ENCODE data around the gene SORBS1.

The SORBS1 gene

DNA sequence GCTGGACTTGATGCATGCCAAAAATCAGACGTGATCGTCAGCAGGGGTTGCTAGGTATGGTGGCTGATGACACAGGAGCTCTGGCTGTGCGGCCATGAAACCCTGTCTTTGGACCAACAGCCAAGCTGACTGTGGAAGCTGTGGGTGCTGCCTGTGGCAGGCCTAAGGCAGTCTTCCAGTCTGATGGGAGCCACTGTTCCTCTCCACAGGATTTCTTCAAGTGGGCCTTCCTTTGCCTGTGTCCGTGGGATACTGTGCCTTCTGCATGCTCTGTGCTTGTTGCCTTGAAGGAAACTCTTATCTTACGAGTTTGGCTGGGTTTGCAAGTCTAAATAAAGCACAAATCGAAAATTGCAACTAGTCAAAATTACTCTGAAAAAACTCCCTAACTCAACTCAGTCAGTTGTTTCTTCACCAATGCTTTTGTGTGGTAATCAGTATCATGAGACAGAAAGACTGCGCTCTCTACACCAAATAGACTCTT, 168.4 kb downstream of the SORBS1 start:
- no peak for DNase-seq (ENCODE audit: low read depth in 2 of 2, low spot score in 1 of 2)

DNA sequence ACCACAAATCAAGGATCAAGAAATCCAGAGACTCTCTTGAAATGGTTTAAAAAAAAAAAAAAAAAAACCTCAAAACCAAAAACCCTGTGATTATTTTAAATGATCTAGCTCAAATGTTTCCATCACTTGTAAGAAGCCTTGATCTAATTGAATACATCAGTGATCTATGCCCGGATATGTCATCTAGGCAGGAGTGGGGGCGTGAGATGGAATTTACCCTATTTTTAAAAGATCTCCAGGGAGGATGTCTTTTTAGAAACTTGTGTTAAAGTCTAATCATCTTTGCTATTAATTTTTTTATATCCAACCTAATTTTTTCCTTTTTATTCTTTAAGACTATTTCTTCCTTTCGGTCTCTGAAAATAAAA, 169.0 kb downstream of the SORBS1 start:
- no peak for DNase-seq (ENCODE audit: low read depth in 2 of 2, low spot score in 1 of 2)

DNA sequence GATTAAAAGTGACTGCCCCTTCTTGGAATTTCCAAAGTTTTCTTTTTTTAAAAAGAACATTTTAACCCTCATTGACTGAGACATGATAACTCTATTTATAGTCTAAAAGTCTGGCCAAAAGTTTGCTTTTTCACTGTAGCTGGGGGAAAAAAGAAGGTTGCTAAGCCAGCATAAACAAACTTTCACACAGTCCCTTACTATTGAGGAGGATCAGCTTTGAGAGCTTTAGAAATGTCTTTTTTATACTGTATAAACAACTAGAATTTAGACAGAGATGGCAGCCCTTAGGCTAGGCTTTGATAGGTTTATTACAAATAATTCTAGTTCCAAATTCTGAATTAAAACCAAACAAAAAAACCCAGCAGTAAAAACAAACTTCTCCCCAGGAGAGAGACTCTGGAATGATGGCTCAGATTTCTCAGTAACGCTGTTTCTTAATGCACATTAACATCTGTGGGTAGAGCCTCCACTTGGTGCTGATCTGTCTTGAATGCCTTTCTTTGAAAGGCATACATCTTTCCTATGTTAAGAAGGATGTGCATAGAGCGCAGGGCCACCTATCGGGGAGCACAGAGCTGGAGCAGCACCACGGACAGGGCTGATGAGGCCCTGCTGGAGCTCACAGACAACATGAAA, 169.5 kb downstream of the SORBS1 start:
- DNase-seq (ENCODE audit: low read depth in 2 of 2, low spot score in 1 of 2) = no peak

DNA sequence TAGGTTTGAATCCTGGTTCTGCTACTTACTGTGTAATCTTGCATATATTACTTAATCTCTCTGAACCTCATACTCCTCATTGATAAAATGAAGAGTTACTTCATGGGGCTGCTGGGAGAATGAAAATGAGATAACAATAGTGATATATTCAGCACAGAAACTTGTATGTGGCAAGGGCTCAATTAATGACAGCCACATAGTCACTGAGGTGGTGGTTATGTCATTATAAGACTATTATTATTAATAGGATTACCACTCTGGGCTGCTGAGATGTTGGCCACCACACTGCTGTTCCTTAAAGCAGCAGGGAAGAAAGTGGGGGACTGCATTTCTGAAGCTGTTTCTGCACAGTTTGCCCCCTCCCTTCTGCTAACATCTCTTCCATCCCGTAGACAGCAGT, 170.0 kb downstream of the SORBS1 start:
- DNase-seq (ENCODE audit: low read depth in 2 of 2, low spot score in 1 of 2) = no peak

DNA sequence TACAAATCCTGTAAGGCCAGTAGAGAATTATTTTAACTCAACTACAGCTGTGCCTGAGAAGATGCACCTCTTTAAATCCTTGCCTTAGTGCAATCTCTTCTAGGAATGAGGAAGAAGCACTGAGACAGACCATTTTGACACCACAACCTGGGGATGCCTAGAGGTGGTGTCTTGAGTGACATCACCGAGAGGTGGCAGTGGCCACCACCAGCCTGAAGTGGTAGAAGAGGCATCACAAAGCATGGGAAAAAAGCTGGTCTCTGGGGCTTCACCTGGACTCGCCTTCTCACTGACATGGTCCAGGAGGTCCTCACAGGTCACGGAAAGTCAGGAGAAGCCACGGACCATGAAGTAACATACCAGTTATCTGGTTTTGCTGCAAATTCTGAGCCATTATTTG, 171.2 kb downstream of the SORBS1 start:
- DNase-seq (ENCODE audit: low read depth in 2 of 2, low spot score in 1 of 2) = no peak

DNA sequence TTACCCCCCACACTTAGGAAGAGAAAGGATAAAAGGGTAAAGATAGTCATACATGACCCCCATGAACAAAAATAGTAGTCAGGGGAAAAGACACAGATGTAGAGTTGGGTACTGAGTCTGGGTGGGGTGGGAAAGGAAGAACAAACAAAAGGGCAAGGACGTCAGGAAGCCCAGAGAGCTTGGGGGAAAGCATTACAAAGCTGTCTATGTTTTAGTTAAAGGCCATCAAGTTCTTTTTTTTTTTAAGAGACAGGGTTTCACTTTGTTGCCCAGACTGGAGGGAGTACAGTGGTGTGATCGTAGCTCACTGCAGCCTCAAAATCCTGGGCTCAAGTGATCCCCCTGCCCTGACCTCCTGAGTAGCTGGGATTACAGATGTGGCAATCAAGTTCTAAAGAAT, 172.0 kb downstream of the SORBS1 start:
- no peak for DNase-seq (ENCODE audit: low read depth in 2 of 2, low spot score in 1 of 2)

DNA sequence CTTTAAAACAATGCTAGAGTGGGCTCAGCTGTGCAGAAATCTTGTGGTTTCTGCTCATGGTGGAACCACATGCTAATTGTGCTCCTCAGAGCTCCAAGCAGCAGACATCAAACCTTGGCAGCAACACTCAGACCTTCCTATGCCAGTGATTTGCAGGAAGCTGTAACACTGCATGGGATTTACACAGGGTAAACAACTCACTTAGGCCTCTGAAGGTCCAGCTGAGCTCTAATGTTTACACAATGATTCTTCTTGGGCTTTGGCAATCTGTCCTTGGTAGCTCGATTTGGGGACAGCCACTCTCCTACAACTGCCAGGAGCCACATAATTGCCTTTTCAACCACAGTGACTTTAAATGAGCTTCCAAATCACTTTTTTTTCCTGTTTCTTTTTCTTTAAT, 172.6 kb downstream of the SORBS1 start:
- no peak for DNase-seq (ENCODE audit: low read depth in 2 of 2, low spot score in 1 of 2)

DNA sequence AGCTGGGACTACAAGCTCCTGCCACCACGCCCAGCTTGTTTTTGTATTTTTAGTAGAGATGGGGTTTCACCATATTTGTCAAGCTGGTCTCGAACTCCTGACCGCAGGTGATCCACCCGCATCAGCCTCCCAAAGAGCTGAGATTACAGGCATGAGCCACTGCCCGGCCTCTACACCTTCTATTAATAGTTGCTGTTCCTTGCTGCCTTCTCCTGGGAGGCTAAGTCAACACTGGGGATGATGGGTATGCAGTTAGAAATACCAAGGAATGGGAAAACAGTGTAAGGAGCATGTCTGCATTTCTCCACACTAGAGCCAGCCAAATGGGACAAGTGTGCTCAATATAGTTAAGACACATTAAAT, 173.1 kb downstream of the SORBS1 start:
- no peak for DNase-seq (ENCODE audit: low read depth in 2 of 2, low spot score in 1 of 2)

DNA sequence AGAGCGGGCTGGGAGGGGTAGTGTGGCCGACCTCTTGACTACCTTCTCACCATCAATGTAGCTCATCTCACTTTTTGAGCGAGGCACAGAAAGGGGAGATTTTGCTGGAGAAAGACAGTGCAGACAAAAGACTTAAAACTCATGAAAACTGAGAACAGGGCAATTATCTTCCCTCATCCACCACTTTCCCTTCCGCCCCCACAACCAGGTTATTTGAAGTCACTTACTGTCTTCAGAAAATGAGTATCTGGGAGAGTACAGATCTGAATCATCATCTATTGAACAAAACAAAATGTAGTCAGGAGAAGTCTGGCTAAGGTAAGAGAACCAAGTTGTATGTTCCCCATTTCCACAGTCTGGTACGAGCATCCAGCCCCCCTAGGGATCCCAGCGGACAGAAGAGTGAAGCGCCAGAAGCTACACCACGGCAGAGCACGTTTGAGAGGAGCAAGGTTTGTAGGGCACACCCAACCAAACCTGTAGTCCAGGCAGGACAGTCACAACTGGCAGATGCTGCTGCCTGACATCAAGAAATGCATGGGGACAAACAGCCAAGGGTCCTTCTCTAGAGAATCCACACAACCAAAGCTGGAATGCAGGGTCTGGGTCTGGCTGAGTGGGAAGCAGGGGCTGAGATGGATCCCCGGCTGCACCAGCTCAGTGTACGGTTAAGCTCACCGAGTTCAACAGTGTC, 177.0 kb downstream of the SORBS1 start:
- DNase-seq (ENCODE audit: low read depth in 2 of 2, low spot score in 1 of 2) = no peak

DNA sequence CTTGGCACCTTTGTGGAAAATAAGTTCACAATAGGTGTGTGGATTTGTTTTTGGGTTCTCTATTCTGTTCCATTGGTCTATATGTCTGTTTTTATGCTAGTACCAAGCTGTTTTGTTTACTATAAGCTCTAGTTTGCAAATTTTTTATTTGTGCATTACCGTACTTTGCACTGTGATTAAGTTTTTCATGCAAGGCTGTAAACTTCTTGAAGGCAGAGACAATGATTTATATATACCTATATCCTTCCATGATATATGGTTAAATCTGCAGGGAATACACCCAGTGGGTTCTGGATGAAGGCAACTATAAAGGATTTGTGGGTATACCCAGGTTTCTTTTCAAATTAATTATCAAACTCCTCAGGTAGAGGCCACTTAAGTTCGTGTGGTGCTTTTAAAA, 178.6 kb downstream of the SORBS1 start:
- DNase-seq (ENCODE audit: low read depth in 2 of 2, low spot score in 1 of 2) = no peak

DNA sequence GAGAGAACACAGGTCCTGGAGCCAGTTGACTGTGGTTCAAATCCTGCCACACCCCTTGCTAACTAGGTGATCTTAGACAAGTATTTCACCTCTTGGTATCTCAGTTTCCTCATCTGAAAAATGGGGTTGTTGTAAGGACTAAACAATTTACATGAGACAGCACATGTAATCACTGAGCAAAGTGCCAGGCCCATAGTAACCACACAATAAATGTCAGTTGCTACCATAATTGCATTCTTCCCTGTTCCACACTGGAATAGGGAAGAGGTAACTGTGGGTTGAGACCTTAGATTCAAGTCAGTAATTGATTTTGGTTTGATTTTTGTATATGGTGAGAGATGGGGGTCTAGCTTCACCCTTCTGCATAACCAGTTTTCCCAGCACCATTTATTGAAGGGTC, 179.0 kb downstream of the SORBS1 start:
- DNase-seq (ENCODE audit: low read depth in 2 of 2, low spot score in 1 of 2) = no peak

DNA sequence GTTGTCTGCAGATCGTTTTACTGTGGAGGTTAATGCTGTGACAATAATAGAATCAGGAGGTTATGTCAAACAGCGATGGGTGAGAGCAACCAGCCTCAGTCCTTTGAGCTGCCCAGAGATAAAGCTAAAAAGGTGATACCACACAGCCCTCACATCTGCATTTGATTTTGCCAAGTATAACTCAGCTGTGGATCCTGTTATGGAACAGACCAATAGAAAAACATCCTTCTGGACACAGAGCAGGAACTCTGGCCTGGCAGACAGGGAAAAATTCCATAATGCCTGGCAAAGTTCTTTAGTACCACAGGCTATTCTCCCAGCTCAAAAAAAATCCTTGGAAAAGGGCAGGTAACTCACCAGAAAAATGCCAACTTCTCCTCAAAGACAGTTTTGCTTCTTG, 183.2 kb downstream of the SORBS1 start:
- no peak for DNase-seq (ENCODE audit: low read depth in 2 of 2, low spot score in 1 of 2)

DNA sequence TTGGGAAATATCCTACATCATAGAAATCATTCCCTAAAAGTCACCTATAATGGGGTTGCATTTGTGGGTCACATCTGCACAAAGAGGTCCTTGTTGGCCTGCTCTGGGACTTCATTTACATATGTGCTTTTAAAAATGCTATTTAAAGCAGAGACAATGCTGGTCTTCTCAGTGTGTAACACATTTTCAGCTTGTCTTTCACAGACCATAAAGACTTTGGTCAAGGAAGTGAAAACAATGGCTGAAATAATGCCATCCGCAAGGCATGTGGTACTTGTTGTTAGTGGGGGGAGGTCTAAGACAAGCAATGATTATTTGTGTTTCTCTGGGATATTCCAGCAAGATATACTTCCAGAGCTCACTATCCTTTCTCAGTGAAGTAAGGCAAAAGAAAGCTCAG, 185.8 kb downstream of the SORBS1 start:
- DNase-seq (ENCODE audit: low read depth in 2 of 2, low spot score in 1 of 2) = no peak

DNA sequence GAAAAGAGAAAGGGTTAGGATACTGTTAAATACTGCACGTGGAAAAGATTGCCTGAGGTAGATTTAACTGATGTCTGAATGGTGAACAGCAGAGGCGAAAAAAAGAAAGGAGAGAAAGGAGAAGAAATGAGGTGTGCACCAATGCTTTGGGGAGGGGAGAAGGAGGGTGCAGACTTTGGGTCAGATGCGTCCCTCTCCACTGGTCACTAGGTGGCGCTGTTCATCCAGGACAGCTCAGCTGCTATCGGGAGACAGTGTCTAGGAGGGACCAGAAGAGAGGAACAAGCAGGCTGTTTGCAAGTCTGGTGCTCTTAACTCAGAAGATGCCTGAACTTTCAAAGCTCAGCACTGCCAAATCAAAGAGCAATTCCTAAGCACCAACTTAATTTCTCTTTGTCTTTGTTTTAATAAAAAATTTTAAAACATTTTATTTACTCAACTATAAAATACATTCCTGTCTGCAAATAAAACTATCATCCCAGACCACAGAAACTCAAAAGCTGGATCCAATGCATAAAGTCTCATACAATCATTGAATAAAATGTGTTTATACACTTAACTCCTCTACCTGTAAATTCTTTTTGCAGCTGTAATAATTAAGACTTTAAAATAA, 186.5 kb downstream of the SORBS1 start:
- no peak for DNase-seq (ENCODE audit: low read depth in 2 of 2, low spot score in 1 of 2)

DNA sequence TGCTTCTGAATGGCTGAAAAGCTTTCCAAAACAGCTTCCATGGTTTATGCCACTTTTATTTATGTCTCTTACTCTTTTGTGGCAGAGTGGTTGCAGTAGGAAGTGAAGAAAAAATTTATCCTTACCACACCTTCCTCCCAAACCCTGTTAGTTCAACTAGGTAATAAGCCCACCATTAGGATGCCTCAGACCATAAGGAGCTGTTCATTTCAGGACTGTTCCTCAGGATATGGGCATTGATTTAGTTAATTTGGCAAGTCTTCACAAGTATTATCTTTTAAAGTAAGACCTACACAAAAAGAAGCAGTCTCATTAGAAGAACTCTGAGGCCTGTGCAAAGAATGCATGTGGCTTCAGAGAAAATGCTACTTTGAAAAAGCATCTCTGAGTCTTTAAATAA, 187.5 kb downstream of the SORBS1 start:
- DNase-seq (ENCODE audit: low read depth in 2 of 2, low spot score in 1 of 2) = no peak

DNA sequence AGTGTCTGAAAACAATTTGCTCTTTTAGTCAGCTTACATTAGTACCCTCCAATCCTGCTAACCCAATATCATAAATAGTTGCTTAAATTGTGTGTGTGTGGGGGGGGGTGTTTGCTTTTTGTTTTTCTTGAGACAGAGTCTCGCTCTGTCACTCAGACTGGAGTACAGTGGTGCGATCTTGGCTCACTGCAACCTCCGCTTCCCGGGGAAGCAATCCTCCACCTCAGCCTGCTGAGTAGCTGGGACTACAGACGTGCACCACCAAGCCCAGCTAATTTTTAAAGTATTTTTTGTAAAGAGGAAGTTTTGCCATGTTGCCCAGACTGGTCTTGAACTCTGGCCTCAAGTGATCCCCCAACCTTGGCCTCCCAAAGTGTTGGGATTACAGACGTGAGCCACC, 196.8 kb downstream of the SORBS1 start:
- DNase-seq (ENCODE audit: low read depth in 2 of 2, low spot score in 1 of 2) = no peak

DNA sequence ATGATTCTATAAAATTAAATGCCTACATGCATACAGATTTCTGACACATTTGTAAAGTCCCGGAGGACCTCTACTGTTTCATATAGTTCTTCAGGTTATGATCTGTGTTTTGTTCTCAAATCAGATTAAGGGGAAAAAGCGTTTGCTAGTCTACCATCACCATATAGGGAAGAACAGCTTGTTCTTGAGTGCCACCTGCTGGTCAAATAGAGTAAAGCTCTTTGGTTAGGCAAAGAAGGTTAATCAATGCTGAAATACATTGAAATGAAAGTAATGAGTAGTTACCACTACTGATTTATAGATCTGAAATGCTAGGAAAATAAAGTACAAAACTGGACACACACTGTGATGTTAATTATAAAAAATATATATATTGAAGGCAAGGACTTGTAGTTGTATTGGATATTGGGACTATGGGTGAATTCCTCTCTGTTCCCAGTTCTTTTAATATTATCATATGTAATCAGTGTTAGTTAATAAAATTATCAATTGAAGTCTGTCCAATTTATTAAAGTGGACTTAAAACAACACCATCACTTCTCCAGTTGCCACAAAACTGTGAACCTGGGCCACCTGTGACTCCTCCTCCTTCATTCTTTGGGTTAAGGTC, 197.8 kb downstream of the SORBS1 start:
- no peak for DNase-seq (ENCODE audit: low read depth in 2 of 2, low spot score in 1 of 2)

DNA sequence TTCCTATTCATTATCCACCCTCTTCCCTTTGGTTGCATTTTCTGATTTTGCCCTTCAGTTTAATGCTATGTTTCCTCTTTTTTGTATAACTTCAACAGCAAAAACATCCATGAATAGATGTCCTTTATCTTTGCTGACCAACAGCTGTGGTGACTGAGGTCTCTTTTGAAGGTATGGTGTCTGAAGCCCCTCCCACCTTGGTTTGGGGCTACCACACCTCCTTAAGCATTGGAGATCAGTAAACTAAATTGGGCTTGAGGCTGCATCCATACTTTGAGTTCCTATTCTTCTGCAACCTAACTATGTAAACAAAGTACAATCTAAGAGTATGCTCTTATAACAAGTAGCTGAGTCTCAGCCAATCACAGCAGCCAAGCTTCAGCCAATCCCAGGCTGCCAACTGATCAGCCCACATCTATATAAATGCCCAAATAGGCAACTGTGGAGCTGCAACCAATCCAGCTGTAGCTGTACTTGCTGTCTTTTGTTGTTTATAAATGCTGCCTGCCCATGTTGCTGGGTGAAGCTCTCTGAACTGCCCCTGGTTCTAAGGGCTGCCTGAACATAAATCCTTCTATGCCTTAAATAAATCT, 201.0 kb downstream of the SORBS1 start:
- no peak for DNase-seq (ENCODE audit: low read depth in 2 of 2, low spot score in 1 of 2)

DNA sequence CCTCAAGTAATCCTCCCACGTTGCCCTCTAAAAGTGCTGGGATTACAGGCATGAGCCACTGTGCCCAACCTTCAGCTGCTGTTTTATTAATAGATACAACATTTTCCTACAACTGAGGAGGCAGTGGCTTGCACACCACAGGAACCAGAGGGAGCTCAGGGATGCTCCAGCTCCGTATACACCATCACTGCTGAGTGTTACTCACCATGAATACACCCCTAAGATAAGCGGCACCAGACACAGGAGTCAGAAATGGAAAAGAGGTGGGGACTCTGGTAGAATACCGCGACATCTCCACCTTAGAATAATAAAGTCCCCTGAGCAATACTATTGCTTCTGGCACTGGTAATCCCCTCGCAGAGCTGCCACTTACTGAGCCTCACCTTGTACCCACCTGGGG, 201.7 kb downstream of the SORBS1 start:
- DNase-seq (ENCODE audit: low read depth in 2 of 2, low spot score in 1 of 2) = no peak

DNA sequence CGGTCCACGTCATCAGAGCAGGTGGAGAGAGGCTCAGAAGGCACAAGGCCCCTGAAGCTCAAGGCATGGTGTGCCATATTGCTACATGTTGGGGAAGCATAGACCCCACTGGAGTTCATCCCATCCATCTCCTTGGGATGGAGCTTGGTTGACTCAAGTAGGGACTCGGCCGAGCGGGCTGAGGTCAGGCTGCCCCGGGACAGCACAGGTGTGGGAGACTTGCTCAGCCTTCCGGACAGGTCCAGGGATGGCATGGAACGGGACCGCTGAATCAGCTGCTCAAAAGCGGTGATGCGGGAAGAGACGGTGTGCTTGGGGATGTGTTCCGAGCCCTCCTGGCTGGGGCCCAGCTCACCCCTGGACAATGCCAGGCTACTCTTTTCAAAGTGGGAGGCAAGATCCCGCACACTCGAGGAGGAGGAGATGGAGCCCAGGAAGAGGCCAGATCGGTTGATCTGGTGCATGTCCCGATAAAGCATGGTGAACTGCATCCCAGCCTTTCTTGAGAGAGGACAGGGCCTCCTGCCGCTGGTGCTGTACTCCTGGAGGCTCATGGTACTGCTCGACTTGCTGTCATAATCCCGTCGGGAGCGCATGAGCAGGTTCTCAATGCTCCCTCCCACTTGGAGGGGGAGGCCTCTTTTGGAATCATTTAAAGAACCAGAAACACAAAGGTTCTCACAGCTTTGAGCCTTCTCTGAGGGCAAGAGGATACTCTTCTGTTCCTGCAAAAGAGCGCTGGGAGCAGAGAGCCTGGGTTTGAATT, 204.8 kb downstream of the SORBS1 start:
- DNase-seq (ENCODE audit: low read depth in 2 of 2, low spot score in 1 of 2) = no peak

DNA sequence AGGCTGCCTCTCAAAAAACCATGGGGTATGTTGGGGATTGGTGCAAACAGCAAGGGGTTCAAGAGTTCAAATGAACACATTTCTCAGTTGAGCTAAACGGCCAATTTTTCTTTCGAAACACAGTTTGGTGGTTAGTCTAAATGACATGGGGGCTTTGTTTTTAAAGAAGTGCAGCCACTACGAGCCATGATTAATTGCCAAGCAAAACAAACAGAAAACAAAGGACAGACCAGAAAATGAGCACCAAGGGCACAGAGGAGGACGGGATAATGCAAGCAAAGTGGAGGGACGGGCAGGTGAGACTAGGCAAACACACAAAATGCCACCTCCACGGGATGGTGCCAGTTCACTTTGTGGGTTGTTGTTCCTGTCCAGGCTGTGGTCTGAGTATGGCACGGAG, 205.9 kb downstream of the SORBS1 start:
- DNase-seq (ENCODE audit: low read depth in 2 of 2, low spot score in 1 of 2) = no peak
